HG03460 (cell line): Measurements from ENCODE around the gene SLFN13.
"Not testable (repeated sequence)": the region's sequence is repeated elsewhere in the genome, so short reads cannot be mapped to it uniquely, and the experiment has no call there.

Source experiments
- ATAC-seq: cut with Tn5 transposase; IDR thresholded peaks from one replicate; pipeline ENCODE4 v1.9.1; 2021; ENCODE audit not compliant: unreplicated experiment

SLFN13 gene

GRCh38 chr17:35433075-35433894, 15.3 kb downstream of the SLFN13 start:
- ATAC-seq: peak; percentile 44

- peak; percentile 75 for ATAC-seq
Measured at GRCh38 chr17:35432176-35433074, 16.1 kb downstream of the SLFN13 start, which contains the start of gene SLFN12. SLFN12 (minus strand) TSS chr17:35432500; CDS start chr17:35423028, 9,472 bp downstream.

DNA sequence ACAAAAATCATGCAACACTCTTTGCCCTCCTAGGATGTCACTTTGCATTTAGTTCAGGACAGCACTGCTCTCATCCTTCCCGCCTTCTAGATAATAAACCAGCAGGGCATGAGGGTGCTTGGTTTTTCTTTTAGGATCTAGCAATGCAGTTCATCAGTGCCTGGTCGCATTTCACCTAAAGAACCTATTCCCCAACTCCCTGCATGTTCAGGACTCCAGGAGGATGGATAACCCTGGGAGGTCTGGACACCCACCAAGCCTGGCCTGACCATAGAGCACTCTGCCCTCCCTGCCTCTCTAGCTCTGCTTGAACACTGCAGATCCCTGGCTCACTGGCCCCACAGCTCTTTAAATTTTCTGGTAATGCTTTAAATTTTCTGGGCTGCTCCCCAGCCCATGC, 18.9 kb downstream of the SLFN13 start:
- ATAC-seq: no peak

DNA sequence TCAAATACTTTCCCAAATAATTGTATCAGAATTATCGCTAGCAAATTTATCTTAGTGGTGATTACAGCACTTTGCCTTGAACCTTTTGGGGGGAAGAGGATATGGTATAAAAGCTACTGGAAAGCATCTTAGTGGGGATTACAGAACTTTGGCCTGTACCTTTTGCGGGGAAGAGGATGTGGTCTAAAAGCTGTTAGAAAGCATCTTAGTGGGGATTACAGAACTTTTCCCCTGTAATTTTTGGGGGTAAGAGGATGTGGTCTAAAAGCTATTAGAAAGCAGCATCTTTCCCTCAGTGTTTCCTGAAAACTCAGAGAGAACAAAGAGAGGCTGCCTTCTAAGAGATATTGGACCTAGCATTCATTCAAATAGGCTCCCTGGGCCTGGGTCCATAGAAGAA, 20.3 kb downstream of the SLFN13 start:
- no peak for ATAC-seq

- no peak for ATAC-seq
Measured at GRCh38 chr17:35423761-35424160, 24.8 kb downstream of the SLFN13 start.

DNA sequence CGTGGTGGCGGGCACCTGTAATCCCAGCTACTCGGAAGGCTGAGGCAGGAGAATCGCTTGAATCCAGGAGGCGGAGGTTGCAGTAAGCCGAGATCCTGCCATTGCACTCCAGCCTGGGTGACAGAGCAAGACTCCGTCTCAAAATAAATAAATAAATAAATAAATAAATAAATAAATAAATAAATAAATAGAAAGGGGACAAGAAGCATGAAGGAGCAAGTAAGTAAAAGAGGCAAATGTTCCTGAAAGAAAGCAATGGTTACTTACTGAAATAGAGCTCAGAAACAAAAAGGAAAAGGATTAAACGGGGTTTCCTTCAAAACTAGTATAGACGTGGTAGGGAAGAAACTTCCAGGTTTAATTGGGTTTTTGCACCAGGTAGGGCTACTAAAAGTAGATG, 27.5 kb downstream of the SLFN13 start:
- ATAC-seq: not testable (repeated sequence)

DNA sequence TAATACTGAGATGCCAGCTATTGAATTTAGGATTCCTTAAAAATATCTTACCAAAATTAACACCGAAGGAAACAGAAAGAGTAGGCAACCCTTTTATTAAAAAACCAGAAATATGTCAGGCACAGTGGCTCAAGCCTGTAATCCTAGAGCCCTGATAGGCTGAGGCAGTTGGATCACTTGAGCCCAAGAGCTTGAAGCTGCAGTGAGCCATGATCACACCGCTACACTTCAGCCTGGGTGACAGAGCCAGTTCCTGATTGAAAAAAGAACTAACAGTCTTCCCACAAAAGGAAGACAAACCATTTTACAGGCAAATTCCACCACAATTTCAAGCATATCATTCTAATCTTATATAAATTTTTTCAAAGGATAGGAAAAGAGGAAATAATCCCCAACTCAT, 31.9 kb downstream of the SLFN13 start:
- ATAC-seq: no peak

GRCh38 chr17:35414707-35415106, 33.9 kb downstream of the SLFN13 start:
- ATAC-seq: not testable (repeated sequence)

DNA sequence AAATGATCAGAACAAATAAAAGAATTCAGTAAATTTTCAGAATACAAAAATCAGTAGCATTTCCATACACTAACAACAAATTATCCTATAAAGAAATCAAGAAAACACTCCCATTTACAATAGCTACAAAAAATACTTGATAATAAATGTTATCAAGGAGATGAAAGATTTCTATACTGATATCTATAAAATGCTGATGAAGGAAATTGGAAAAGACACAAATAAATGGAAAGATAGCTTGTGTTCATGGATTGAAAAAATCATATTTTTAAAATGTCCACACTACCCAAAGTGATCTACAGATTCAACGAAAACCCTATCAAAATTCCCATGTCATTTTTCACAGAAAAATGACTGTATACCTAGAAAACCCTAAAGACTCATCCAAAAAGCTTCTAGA, 34.3 kb downstream of the SLFN13 start:
- ATAC-seq: no peak

DNA sequence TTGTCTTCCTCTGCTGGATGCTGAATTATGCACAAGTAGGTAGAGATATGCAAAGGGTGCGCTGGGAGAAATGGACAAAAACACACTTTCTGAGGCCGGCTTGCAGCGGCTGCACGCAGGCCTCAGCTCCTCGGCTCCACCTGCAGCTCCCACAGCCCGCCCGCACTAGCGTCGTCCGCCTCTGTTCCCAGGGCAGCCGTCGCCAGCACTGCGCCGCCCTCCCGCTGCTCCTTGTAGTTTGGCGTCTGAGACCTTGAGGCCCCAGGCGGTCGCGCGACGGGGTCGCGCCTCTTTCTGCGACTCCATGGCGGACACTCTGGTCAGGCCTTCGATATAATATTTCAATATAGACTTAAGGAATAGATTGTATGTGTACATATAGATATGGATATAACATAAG, 41.0 kb downstream of the SLFN13 start:
- no peak for ATAC-seq

GRCh38 chr17:35406568-35406967, 42.0 kb downstream of the SLFN13 start:
- ATAC-seq: no peak

DNA sequence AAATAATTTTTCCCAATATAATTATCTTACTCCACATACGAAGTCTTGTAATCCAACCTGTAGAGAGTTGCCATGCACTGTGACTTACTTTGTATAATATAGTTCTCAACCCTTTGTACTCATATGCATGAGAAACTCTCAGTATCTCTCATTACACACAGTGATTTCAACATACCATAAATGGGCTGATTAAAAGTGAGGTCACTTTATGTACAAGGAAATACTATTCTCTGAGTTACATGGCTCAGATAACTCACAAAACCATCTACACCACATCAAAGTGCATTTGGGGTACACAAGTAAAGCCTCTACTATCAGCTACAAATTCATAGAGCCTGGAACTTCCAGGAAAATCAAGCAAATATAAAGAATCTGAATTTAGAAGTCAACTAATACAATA, 44.2 kb downstream of the SLFN13 start:
- ATAC-seq: no peak

GRCh38 chr17:35393783-35394182, 54.8 kb downstream of the SLFN13 start:
- not testable (repeated sequence) for ATAC-seq

DNA sequence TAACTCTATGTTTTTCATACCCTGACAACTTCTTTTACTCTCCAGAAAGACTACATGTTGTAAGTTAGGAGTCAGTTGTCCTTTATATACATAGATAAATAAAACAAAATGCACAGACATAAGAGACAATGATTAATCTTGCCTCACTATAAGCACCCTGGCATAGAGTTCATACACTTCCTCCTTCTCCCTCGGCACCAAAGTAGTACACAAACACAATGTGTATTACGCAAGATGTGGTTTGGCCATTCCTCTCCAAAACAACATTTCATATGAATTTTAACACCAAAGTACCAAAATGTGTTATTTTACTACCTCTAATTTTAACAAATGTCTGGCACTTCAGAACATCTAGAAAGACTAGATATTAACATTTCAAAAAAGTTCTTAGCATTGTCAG, 57.9 kb downstream of the SLFN13 start:
- ATAC-seq: no peak

DNA sequence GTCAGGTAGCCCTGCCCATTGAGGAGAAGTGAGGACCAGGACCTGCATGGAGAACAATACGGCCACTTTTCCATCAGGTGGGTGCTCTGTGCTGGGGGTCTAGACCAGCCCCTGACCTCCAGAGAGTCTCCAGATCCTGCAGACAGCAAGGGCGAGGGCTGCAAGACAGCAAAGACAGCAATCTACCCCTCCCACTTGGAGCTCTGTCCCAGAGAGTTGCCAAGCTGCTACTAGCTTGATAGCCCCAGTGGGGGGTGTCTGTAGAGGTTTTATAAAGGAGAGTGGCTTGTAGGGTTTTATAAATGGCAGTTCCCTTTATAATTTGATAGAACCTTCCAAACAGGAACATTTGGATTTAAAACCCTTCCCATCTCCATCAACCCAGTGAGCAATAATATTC, 58.4 kb downstream of the SLFN13 start:
- ATAC-seq: no peak

GRCh38 chr17:35387496-35387895, 61.1 kb downstream of the SLFN13 start:
- no peak for ATAC-seq
